Transverse colon (tissue), 4 donors: ENCODE measurements around the gene MAML1. TPM values are rescaled to one million over a fixed set of nuclear protein-coding genes. Genes with fewer than 3 reads are reported as not detected.

Source experiments
- DNase-seq: peaks from one replicate; pipeline ENCODE4 v3.0.0-alpha.2; 2019
- H3K27ac ChIP-seq, 4 donors: fragments of 200-600 bp; sonication (generic); 2 replicates each; pipeline ENCODE4 v1.5.1; 2016 to 2018; ENCODE audit warnings: inconsistent platforms in 4 of 4
- H3K27me3 ChIP-seq: fragments of 200-600 bp; sonication (generic); 2 replicates; pipeline ENCODE4 v1.5.1; 2017; ENCODE audit warnings: inconsistent platforms
- H3K36me3 ChIP-seq, 4 donors: fragments of 200-600 bp; sonication (generic); 2 replicates each; pipeline ENCODE4 v1.5.1; 2017 to 2019; ENCODE audit warnings: inconsistent platforms in 4 of 4
- H3K4me1 ChIP-seq, 4 donors: fragments of 200-600 bp; sonication (generic); 2 replicates each; pipeline ENCODE4 v1.5.1; 2017 to 2020; ENCODE audit warnings: inconsistent platforms in 4 of 4
- H3K4me3 ChIP-seq, 4 donors: fragments of 200-600 bp; sonication (generic); 1 replicate in 1 of 4; 2 replicates in 3 of 4; pipeline versions ENCODE4 v1.5.1 to v1.6.1; 2017 to 2019; ENCODE audit warnings: inconsistent platforms in 4 of 4
- H3K9me3 ChIP-seq, 2 donors: fragments of 200-600 bp; sonication (generic); 2 replicates each; pipeline ENCODE4 v1.5.1; 2017 to 2019; ENCODE audit warnings: inconsistent platforms in 2 of 2
- EP300 ChIP-seq: sonication (generic); formaldehyde crosslinking; IDR thresholded peaks from one replicate; pipeline ENCODE4 v1.6.1; 2017; ENCODE audit warnings: antibody characterized with exemption, low read depth
- POLR2A ChIP-seq: fragments of 450-650 bp; IDR thresholded peaks from one replicate; pipeline ENCODE4 v1.6.1; 2016; ENCODE audit warnings: antibody characterized with exemption, mild to moderate bottlenecking, moderate library complexity
- POLR2AphosphoS5 ChIP-seq, 3 donors: sonication (generic); formaldehyde crosslinking; IDR thresholded peaks; one replicate each; pipeline ENCODE4 v1.6.1; 2016; ENCODE audit warnings: antibody characterized with exemption in 3 of 3
- WGBS, 2 donors: methylation state at CpG; one replicate each; pipeline ENCODE4 v1.1.5; 2018; ENCODE audit warnings: low coverage in 1 of 2; 5-methylcytosine and 5-hydroxymethylcytosine counted together
- in situ Hi-C, 4 donors: fragments of 200-750 bp; cut with MboI; loops; one replicate each; pipeline versions ENCODE4 v1.15.0 to v1.15.1; 2017; ENCODE audit warnings: low sequenced_read_pairs in 3 of 4, low pct_ligation_motif_present in 1 of 4, low pct_unique_long_range_greater_than_20kb in 1 of 4
- intact Hi-C: fragments of 100-400 bp; cut with DNase I; formaldehyde crosslinking; loops from one replicate; pipeline ENCODE4 v1.15.1; 2023; ENCODE audit warnings: low total_unique reads
- total RNA-seq, 4 donors: library from RNA; depleted of rRNA; stranded (reverse); fragments of >200 nt; gene quantifications; one replicate each; pipeline ENCODE4 v1.1.0, GENCODE V29; 2016
- TF ChIP-seq, protein P1 (sequence below), 5 experiments: fragments of 200-600 bp in 3 of 5; fragments of 450-650 bp in 2 of 5; sonication (generic) in 3 of 5; IDR thresholded peaks; 1 replicate in 2 of 5; 2 replicates in 3 of 5; pipeline ENCODE4 v1.5.1; 2016 to 2017; ENCODE audit warnings: antibody characterized with exemption in 5 of 5, inconsistent platforms in 3 of 5, mild to moderate bottlenecking in 2 of 5, moderate library complexity in 1 of 5

Gene MAML1
- total RNA-seq, 4 donors from 2014 or later: 22.8 to 28.7 (median 27.3) TPM

DNA sequence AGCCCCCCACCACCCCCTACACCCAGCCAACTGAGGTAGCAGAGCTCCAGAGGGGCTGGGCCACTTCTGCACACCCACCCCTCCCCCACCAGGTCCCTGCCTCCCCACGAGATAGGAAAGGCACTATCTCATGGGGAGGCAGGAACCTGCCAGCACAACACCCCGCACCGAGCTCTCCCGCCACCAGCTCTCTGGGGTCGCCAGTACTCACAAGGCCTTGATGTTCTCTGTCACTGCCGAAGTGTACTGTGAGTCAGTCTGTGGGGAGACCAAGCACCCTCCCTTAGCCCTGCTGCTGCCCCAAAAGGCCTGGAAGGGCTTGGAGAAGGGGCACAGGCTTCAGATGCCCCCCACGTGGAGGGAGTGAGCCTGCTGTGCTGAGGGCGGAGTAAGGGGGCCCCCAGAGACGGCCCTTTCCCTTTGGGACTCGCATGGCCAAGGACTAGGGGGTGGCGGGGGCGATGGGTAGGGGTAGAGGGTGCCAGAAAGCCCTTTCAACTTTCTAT lies 68.1 kb downstream of the MAML1 start:
- DNase-seq: no peak
- H3K27ac ChIP-seq: no peak overlapping the region
- peaks cover 0 to 37% (median 23%) of the 10 kb centered on the region in 4 donors for H3K36me3 ChIP-seq
- H3K4me1 ChIP-seq: peaks cover 39 to 53% (median 45%) of the 10 kb centered on the region in 4 donors
- in situ Hi-C loops: no loop called here
- 83 to 100% methylated on average over 2 to 12 of the region's 12 CpGs for WGBS, 2 donors
- no peaks in the 10 kb centered on the region for H3K27me3 ChIP-seq
- H3K4me3 ChIP-seq: no peak overlapping the region
- H3K9me3 ChIP-seq: no peaks in the 10 kb centered on the region
- intact Hi-C loops: loop anchor here (5.0 kb wide), 1 partner anchor 107 kb away; the partner anchor contains the start of gene TBC1D9B
- TF ChIP-seq EP300: no peak

- Histone ChIP-seq H3K36me3 (peaks cover 0 to 37% (median 23%) of the 10 kb centered on the region in 4 donors), H3K27ac (peak overlapping the region in 2 of 4 donors; percentile 14 to 96), H3K27me3 (no peaks in the 10 kb centered on the region), H3K4me1 (peaks cover 38 to 50% (median 42%) of the 10 kb centered on the region in 4 donors), H3K4me3 (no peak overlapping the region), H3K9me3 (no peaks in the 10 kb centered on the region)
- WGBS, 2 donors: 35 to 63% methylated on average over 3 to 66 of the region's 67 CpGs
- intact Hi-C loops (loop anchor here (5.0 kb wide), 1 partner anchor 106 kb away; the partner anchor contains the start of gene TBC1D9B), in situ Hi-C loops (no loop called here)
- no peak for TF ChIP-seq POLR2A
- TF ChIP-seq, protein P1, sequence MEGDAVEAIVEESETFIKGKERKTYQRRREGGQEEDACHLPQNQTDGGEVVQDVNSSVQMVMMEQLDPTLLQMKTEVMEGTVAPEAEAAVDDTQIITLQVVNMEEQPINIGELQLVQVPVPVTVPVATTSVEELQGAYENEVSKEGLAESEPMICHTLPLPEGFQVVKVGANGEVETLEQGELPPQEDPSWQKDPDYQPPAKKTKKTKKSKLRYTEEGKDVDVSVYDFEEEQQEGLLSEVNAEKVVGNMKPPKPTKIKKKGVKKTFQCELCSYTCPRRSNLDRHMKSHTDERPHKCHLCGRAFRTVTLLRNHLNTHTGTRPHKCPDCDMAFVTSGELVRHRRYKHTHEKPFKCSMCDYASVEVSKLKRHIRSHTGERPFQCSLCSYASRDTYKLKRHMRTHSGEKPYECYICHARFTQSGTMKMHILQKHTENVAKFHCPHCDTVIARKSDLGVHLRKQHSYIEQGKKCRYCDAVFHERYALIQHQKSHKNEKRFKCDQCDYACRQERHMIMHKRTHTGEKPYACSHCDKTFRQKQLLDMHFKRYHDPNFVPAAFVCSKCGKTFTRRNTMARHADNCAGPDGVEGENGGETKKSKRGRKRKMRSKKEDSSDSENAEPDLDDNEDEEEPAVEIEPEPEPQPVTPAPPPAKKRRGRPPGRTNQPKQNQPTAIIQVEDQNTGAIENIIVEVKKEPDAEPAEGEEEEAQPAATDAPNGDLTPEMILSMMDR (IDR thresholded peaks at IDR 0.05): peak; percentile 64 to 72 (median 67)
- peak in 2 of 3 donors; percentile 7 to 40 for TF ChIP-seq POLR2AphosphoS5 (IDR thresholded peaks at IDR 0.05)
- DNase-seq: peak; percentile 88
Measured at GRCh38 chr5:179801304-179802206, 68.9 kb downstream of the MAML1 start.

GRCh38 chr5:179802207-179802883 lies 69.7 kb downstream of the MAML1 start:
- in situ Hi-C loops (no loop called here), intact Hi-C loops (loop anchor here (5.0 kb wide), 1 partner anchor 105 kb away; the partner anchor contains the start of gene TBC1D9B)
- WGBS, 2 donors: 84% methylated on average over 18 of the region's 19 CpGs; no CpG with 5 or more reads in 1 of the 2 donors
- DNase-seq: no peak
- H3K27ac ChIP-seq: peak overlapping the region; percentile 7 to 96 (median 12)
- TF ChIP-seq POLR2AphosphoS5 (IDR thresholded peaks at IDR 0.05) (no peak), EP300 (no peak), POLR2A (no peak)
- TF ChIP-seq, protein P1 (IDR thresholded peaks at IDR 0.05): no peak
- no peaks in the 10 kb centered on the region for H3K9me3 ChIP-seq
- H3K4me3 ChIP-seq: no peak overlapping the region
- H3K4me1 ChIP-seq: peaks cover 35 to 43% (median 38%) of the 10 kb centered on the region in 4 donors
- peaks cover 0 to 37% (median 23%) of the 10 kb centered on the region in 4 donors for H3K36me3 ChIP-seq
- H3K27me3 ChIP-seq: no peaks in the 10 kb centered on the region

GRCh38 chr5:179802950-179803562 lies 70.4 kb downstream of the MAML1 start:
- H3K4me3 ChIP-seq: no peak overlapping the region
- in situ Hi-C loops: no loop called here

More at GRCh38 chr5:179802950-179803562, 70.4 kb downstream of the MAML1 start:
- Histone ChIP-seq H3K27ac (peak overlapping the region; percentile 50 to 100 (median 97)), H3K36me3 (peaks cover 0 to 32% (median 20%) of the 10 kb centered on the region in 4 donors), H3K4me1 (peaks cover 36 to 49% (median 46%) of the 10 kb centered on the region in 4 donors), H3K27me3 (no peaks in the 10 kb centered on the region), H3K9me3 (no peaks in the 10 kb centered on the region)
- intact Hi-C loops: loop anchor here (5.0 kb wide), 1 partner anchor 104 kb away; the partner anchor contains the start of gene TBC1D9B
- 48 to 53% methylated on average over 4 to 11 of the region's 11 CpGs for WGBS, 2 donors
- no peak for DNase-seq
- no peak for TF ChIP-seq EP300
- TF ChIP-seq POLR2AphosphoS5 (IDR thresholded peaks at IDR 0.05): no peak
- TF ChIP-seq, protein P1 (IDR thresholded peaks at IDR 0.05): no peak
- no peak for TF ChIP-seq POLR2A
